Upper lobe of right lung (tissue), 1 donor: ENCODE measurements around the gene CMKLR1. TPM values are rescaled to one million over a fixed set of nuclear protein-coding genes. Genes with fewer than 3 reads are reported as not detected.

Source experiments
- ATAC-seq: fragments of 200-7000 bp; cut with Tn5 transposase; one replicate; pipeline ENCODE4 v1.9.1; 2020; ENCODE audit warnings: mild to moderate bottlenecking, moderate library complexity
- DNase-seq: peaks from one replicate; pipeline ENCODE4 v3.0.0-alpha.2; 2020
- H3K27ac ChIP-seq: fragments of 200-600 bp; one replicate; pipeline ENCODE4 v1.8.0; 2022
- H3K27me3 ChIP-seq: fragments of 200-600 bp; one replicate; pipeline ENCODE4 v1.8.0; 2022; ENCODE audit warnings: mild to moderate bottlenecking
- H3K36me3 ChIP-seq: fragments of 200-600 bp; one replicate; pipeline ENCODE4 v1.8.0; 2022
- H3K4me1 ChIP-seq: fragments of 200-600 bp; one replicate; pipeline ENCODE4 v1.8.0; 2022
- H3K4me3 ChIP-seq: fragments of 200-600 bp; one replicate; pipeline ENCODE4 v1.8.0; 2022; ENCODE audit warnings: mild to moderate bottlenecking
- H3K9me3 ChIP-seq: fragments of 200-600 bp; one replicate; pipeline ENCODE4 v1.8.0; 2022
- CTCF ChIP-seq: fragments of 200-600 bp; IDR thresholded peaks from one replicate; pipeline ENCODE4 v1.8.0; 2022; ENCODE audit warnings: antibody characterized with exemption
- intact Hi-C: fragments of 100-400 bp; cut with DNase I; formaldehyde crosslinking; loops from one replicate; pipeline ENCODE4 v1.11.0; 2022
- total RNA-seq: library from RNA; stranded (reverse); fragmentation: NEBNext Ultra II Directional; extraction: Animal tissue kit (Norgen Biotek cat#: 25700); gene quantifications from one replicate; pipeline ENCODE4 v1.2.1, GENCODE V29; 2021
- donor health status: DM: no; HTN: yes; CAD: no; lungs with severe emphysema.

CMKLR1 gene
- total RNA-seq, 1 donor from 2014 or later = 29.1 TPM

DNA sequence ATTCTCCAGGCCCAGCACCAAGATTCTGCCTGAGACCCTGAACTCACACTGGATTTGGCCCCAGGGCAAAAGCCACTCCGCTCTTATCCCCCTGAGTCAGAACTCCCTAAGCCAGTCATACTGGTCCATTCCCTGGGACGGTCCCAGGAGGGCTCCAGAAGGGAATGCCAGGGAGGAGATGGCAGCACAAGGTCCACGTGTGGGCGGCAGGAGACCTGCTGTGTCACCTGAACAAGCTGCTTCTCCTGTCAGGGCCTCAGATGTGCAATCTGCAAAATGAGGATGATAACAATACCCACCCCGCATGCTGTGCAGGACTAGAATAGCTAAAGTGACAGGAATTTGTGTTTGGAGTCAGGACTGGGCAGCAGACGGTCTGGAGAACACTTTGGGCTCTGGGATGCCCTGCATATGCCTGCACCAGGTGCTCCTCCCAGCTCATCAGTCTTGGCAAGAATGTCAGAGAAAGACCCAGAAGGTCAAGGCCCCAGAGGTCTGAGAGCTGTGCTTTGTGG, 40.3 kb downstream of the CMKLR1 start:
- Histone ChIP-seq H3K36me3 (no peaks in the 10 kb centered on the region), H3K9me3 (no peaks in the 10 kb centered on the region), H3K4me1 (peaks cover 64% of the 10 kb centered on the region), H3K27ac (no peak overlapping the region), H3K4me3 (no peak overlapping the region), H3K27me3 (no peaks in the 10 kb centered on the region)
- no peak for TF ChIP-seq CTCF
- no peak for ATAC-seq
- intact Hi-C loops = no loop called here
- DNase-seq = no peak

DNA sequence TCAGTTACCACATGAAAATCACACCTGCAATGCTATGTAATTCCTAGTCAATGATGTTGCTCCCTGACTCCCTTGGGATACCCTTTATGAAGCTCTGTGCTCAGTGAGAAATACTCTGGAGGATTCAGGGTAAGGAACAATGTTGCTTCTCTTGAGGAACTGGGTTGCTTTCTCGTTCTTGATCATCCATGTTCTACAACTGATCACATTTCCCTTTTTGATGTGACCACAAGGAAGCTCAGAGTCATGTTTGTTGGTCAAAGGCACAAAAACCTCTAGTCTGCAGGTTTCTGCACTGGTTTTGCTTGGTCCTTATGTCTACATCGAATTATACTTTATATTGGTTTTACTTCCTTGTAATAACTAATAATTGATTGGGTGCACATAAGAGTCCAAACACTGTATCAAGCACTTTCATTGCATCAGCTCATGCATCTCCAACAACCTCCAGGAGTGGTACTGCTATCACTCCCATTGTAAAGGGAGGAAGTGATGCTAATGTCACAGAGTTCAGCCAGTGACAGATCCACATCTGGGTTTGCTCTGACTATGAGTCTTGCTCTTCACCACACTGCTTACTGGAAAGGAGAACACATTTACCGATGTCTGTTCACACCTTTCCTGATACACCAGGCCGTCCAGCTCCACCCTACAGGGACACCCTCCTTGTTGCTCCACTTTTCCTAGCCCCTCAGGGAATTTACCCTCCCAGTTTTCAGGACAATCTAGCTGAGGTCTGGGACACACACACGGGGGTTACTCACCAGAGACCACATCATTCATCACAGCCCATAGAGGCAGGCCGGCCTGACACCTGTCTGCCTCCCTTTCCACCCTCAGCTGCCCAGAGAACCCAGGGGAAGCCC, 41.0 kb downstream of the CMKLR1 start:
- Histone ChIP-seq H3K4me3 (no peak overlapping the region), H3K36me3 (peaks cover 2% of the 10 kb centered on the region), H3K27me3 (no peaks in the 10 kb centered on the region), H3K9me3 (no peaks in the 10 kb centered on the region), H3K4me1 (peaks cover 57% of the 10 kb centered on the region), H3K27ac (no peak overlapping the region)
- TF ChIP-seq CTCF = no peak
- ATAC-seq = peak; percentile 5
- intact Hi-C loops = no loop called here
- DNase-seq = no peak

DNA sequence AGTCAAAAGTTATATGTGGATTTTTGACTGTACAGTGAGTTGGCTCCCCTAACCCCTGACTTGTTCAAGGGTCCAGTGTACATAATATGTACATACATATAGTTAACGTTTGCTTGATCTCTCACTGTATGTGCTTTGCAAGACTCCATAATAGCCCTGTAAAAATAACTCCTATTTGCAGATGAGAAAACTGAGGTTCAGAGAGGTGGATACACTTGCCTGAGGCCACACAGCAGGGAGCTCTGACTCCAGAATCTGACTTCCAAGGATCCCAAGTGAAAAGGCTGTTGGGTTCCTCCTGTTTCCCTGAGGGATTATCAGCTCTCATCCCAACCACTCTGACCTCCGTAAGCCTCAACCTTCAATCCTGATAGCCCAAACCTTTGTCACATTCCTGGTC, 41.7 kb downstream of the CMKLR1 start:
- peaks cover 50% of the 10 kb centered on the region for H3K4me1 ChIP-seq
- no peak for TF ChIP-seq CTCF
- no peaks in the 10 kb centered on the region for H3K27me3 ChIP-seq

DNA sequence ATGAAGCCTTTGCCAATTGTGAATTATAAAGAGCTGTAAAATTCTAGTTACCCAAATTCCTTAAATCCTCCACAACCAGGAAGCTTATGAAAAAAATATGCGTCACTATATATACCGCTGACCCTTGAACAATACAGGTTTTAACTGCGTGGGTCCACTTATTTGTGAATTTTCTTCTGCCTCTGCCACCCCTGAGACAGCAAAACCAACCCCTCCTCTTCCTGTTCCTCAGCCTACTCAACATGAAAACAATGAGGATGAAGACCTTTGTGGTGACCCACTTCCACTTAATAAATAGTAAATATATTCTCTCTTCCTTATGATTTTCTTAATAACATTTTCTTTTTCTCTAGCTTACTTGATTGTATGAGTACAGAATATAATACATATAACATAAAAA, 42.2 kb downstream of the CMKLR1 start:
- no peak for TF ChIP-seq CTCF
- intact Hi-C loops = no loop called here
- no peaks in the 10 kb centered on the region for H3K9me3 ChIP-seq

More for the DNA sequence above, 41.7 kb downstream of the CMKLR1 start:
- no peak overlapping the region for H3K4me3 ChIP-seq
- H3K36me3 ChIP-seq = peaks cover 9% of the 10 kb centered on the region
- no peak overlapping the region for H3K27ac ChIP-seq
- no peaks in the 10 kb centered on the region for H3K9me3 ChIP-seq
- intact Hi-C loops = no loop called here
- DNase-seq (no peak), ATAC-seq (no peak)

DNA sequence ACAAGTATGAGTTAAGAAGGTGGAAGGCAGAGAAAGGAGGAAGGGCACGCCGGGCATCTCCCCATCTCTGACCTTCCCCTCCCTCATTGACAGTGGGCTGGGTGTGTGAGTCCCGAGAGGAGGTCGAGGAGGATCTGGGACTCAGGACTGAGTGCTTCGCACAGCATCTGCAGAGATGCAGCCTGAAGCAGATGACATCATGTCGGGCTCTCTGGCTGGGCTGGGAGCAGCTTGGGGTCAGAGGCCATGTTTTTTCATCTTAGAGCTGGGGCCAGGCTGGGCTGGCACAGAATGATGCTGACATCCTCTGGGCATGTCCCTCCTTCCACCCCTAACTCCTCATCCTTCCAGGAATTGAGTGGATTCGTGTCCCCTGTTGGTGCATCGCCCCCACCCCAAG, 43.5 kb downstream of the CMKLR1 start:
- Histone ChIP-seq H3K4me3 (no peak overlapping the region), H3K4me1 (peaks cover 35% of the 10 kb centered on the region), H3K27ac (no peak overlapping the region), H3K36me3 (peaks cover 18% of the 10 kb centered on the region), H3K27me3 (no peaks in the 10 kb centered on the region), H3K9me3 (no peaks in the 10 kb centered on the region)
- intact Hi-C loops = no loop called here
- no peak for TF ChIP-seq CTCF
- no peak for DNase-seq
- ATAC-seq = no peak

More for the DNA sequence above, 42.2 kb downstream of the CMKLR1 start:
- Histone ChIP-seq H3K27ac (no peak overlapping the region), H3K36me3 (peaks cover 14% of the 10 kb centered on the region), H3K4me3 (no peak overlapping the region), H3K4me1 (peaks cover 46% of the 10 kb centered on the region), H3K27me3 (no peaks in the 10 kb centered on the region)
- DNase-seq = no peak
- no peak for ATAC-seq
